ENCODE measurements around the gene SLC8A3.

GRCh38 chr14:70032016-70032415 lies 156.7 kb downstream of the SLC8A3 start:
- TF ChIP-seq EZH2phosphoT487 (IDR thresholded peaks at IDR 0.05; ENCODE audit: insufficient read depth, low read depth) (no peak), EZH2 (IDR thresholded peaks at IDR 0.05; ENCODE audit: insufficient read depth, poor library complexity, severe bottlenecking) (no peak)
